CD4-positive, alpha-beta T cell treated with Interleukin-4 for 1 hour (primary cell): ENCODE results near the gene TMTC2.

Source experiments
- DNase-seq, 2 donors: peaks; one replicate each; pipeline ENCODE4 v3.0.0-alpha.2; 2020 to 2022

The TMTC2 gene

DNA sequence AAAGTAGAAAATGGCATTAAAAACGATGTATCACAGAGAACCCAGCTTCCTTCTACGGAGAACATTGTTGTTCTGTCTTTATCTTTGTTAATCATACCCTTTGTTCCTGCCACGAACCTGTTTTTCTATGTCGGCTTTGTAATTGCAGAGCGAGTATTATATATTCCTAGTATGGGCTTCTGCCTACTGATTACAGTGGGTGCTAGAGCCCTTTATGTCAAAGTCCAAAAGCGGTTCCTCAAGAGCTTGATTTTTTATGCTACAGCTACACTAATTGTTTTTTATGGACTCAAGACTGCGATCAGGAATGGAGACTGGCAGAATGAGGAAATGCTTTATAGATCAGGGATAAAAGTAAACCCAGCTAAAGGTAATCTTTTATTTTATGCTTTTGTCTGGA lies 209.6 kb downstream of the TMTC2 start:
- DNase-seq, result no peak

DNA sequence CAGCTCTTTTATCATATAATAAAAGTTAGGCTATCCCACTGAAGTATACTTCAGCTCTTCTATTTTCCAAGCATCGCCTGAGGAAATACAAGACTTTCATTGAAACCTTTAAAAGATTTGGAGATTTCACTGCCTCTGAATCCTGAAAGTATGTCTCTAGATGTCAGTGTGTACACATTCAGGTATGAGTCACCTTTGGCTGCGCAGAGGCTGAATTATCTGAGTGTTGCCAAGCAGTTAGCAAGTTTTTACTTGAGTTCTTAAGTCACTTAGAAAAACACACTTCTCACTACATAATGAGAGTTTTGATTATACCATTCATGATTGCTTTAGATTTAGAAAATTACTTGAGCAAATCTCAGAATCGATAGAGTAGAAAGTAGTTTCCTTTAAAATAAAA lies 210.3 kb downstream of the TMTC2 start:
- no peak for DNase-seq

DNA sequence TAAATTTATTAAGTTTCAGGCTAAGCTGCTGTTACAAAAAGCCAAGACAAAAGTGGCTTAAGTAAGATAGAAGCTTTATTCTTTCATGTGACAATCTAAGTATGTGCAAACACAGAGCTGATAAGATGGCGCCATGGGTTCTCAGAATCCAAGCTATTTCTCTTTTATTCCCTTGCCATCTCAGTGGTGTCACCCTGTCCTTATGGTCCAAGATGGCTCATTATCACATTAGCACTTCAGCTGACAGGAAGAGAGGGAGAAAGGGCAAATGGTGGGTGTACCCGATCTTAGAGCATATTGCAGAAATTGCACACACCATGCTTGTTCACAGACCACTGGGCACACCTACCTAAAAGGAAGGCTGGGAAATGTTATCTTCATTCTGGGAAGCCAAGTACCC lies 211.7 kb downstream of the TMTC2 start:
- no peak for DNase-seq

DNA sequence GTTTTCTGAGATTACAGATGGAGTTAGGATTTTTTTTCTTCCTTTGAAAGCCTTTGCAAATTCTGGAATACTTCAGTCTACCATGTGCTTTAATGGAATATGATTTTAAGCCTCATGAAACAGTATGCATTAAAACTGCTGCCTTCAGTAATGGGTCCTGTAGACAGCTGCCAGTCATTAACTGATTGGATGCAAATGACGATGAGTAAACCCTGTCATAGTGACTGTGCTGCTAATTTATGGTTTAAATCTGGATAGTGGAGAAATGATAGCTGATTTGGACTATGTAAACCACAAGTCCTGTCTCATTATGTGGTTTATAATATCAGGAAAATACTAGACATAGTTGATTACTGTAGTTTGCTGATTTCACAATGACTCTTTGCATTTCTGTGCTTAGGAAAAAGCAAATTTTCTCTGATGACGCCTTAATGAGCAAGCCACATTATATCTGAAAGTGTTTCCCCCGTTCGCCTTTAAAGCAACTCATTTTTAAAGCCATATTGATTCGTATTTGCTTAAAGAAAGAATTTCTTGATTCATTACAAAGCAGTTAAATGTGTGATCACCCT lies 217.6 kb downstream of the TMTC2 start:
- DNase-seq, result no peak

DNA sequence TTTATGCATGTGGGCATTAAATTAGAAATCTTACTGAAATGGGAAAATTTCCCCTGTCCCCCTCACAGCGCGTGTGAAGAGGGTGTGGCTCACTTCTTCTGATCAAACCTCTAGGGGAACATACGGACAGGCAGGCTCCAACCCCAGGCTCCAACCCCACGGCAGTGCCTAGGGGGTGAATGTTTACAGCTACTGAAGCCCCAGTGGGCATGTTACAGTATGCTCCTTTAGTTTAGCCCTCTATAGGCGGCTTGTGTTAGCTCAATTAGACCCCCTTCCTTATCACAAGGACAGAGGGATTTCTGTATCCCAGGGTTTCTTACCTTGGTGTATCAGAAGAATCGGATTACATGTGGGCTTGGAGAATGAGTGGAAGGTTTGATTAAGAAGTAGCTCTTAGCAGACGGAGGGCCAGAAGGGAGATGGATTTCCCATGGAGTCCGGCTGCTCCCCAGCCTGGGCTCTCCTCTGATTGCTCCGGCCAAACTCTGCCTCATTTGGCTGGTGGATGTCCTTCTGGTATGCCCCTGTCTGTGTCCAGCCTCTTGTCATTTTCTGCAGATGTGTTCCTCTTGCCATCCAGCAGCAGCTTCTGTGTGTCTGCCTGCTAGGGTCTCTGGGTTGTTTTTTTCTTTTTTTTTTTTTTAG lies 223.7 kb downstream of the TMTC2 start:
- DNase-seq, result no peak

DNA sequence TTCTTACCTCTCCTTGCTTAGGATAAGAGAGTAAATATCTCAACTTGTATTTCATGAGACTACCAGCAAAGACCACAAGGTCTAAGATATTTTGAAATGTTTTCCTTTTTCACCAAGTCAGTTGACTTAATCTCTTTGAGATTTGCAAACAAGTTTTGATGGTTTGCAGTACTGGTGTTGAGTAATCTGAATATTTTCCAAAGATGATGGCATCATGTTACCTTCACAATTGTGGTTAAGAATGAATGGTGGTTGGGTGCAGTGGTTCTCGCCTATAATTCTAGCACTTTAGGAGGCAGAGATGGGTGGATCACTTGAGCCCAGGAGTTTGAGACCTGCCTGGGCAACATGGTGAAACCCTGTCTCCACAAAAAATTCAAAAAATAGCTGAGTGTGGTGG lies 225.7 kb downstream of the TMTC2 start:
- DNase-seq, result no peak

DNA sequence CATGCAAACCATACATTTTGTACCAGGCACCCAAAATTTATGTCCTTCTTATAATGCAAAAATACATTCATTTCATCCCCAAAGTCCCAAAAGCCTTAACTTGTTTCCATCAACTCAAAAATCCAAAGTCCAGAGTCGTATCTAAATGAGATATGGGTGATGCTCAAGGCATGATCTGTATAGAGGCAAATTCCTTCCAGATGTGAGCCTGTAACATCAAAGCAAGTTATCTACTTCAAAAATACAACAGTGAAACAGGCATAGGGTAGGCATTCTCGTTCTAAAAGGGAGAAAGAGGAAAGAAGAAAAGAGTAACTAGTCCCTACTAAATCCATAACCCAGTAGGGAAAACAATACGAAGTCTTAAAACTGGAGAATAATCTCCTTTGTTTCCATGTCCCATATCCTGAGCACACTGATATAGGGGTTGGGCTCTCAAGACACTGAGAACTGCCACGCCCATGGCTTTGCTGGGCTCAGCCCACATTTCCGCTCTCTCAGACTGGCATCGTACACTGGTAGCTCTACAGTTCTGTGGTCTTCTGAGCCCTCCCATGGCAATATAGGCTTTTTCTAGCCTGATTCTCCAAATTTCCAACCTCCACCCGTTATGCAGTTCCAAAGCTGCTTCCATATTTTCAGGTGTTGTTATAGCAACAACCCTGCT lies 232.8 kb downstream of the TMTC2 start:
- no peak for DNase-seq

DNA sequence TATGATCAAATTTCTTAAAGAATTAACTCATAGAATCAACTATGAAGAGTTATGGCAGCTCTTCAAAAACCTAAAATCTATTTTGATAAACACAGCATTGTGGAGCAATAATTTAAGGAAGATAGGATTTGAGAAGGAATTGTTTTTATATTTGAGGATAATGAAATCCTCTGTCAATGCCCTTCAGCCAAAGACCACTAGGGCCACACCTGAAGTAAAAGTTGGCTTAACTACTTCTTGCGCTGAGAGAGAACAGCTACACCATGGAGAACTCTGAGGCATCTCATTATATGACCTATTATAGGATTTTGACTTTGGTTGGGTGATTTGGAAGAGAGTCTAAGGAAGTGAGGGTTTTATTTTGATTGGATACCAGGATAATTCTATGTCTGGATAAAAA lies 237.2 kb downstream of the TMTC2 start:
- DNase-seq, result no peak

DNA sequence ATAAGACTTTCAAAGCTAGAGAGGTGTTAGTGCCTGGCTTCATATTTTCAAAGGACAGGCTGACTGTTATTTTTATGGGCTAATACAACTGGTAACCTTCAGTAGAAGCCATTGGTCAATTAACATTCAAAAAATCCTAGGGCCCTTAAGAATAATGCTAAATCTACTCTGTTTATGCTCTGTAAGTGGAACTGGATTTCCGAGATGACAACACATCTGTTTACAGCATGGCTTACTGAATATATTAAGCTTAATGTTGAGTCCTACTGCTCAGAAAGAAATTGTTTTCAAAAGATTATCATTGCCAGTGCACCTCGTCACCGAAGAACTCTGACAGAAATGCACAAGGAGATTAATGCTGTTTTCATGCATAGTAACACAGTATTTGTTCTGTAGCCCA lies 239.9 kb downstream of the TMTC2 start:
- no peak for DNase-seq

DNA sequence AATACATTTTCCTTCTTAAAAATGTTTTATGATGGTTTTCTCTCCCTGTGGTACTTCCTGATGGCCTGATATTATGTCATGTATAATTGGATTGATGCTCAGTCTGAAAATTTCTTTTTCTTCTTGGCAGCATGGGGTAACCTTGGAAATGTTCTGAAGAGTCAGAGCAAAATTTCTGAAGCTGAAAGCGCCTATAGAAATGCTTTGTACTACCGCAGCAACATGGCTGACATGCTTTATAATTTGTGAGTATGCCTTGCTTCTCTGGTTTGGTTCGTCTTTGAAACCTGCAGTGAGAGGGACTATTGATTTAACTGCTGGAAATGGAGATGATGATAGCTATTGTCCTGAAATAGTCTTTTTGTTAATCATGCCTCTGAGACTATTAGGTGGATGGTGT lies 243.6 kb downstream of the TMTC2 start:
- no peak for DNase-seq

DNA sequence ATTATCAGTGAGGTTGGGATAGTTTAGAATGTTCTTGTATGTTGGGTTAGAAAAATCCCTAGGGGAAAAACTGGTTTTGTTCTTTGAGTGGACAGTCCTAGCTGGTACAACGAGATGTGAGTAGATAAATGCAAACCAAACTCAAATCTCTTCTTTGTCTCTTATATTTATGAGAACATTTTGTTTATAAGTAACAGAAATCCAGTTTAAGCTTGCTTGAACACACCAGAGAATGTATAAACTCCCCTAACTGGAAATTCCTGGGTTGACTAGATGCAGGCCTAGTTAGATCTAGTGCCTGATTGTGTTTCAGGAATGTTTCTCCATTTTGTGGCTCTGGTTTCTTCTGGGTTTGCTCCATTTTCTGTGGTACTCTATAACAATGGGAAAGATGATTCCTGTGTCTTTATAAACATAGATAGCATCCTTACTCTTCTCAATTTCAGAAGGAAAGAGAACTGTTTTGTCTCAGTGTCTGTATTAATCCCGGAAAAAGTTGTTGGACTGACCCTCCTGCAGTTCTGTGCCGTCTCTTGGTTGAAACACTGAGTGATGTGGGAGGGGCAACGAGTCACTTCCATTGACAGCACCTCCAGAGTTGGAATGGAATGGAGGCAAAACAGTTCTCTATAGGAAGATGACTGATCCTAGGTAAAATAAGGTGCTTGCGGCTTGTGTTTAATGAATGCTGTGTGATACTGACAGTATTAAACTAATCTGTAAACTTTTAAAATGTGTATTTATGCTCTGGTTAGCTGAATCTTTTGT lies 244.8 kb downstream of the TMTC2 start:
- no peak for DNase-seq

DNA sequence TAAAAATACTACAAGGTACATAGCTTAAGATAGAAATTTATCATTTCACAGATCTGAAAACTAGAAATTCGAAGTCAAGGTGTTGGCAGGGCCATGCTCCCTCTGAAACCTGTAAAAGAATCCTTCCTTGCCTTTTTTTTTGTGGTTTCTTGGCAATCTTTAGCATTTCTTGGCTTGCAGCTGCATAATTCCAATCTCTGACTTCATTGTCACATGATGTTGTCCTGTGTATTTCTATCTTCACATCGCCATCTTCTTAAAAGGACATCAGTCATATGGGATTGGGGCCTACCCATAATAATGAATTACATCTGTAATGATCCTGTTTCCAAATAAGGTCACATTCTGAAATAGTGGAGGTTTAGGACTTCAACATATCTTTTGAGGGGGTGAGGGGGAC lies 250.4 kb downstream of the TMTC2 start:
- no peak for DNase-seq

DNA sequence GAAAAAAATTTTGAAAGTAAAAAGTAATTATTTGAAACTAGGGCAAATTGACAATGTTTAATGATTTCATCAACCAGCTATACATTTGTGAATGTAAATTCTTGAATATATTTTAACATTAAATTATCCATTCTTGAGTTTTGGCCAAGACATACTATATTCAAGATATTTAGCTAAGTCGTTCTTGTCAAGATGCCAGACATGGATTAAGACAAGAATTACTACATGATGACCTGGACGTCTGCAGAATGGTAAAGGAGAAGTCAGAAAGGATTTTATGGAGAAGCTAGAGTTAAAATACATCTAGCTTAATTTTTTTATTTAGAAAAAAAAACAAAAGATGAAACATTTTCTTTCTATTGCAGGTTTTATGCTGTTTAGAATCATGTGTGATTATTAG lies 255.8 kb downstream of the TMTC2 start:
- no peak for DNase-seq

DNA sequence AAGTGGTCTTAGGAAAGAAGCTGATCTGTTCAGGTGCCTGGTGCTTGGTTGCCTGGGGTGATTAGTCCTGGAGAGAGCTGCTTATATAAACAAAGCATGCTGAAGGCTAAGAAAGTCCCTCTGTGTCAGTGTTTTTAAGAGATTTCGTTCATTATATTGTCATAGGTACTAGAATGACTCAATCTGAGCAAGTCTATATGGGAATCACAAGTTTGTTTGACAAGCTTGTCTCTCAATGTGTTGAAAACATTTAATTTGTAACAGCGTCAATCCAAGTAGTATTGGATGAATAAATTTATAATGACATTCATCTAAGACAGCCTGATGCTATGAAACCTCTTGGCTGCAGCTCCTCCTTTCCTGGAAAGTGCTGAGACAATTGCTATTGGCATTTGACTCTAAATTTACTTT lies 256.3 kb downstream of the TMTC2 start:
- DNase-seq, result no peak

DNA sequence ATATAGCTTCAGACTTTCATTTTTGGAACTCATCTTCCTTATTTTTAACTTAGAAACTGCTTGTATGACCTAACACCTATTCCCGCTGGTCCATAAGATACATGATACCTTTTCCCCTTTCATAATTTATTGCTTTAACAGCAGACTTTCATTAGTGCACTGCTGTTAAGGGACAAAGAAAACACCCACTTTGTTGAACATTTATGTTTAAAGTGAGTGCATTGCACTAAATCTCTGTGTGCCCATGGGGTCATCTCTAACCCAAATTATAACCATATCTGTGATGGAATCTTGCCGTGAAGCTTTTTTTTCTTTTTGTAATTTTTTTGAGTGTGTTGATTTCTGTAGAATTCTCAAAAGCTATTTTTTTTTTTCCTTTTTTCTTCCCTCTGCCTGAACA lies 261.8 kb downstream of the TMTC2 start:
- DNase-seq, result no peak

DNA sequence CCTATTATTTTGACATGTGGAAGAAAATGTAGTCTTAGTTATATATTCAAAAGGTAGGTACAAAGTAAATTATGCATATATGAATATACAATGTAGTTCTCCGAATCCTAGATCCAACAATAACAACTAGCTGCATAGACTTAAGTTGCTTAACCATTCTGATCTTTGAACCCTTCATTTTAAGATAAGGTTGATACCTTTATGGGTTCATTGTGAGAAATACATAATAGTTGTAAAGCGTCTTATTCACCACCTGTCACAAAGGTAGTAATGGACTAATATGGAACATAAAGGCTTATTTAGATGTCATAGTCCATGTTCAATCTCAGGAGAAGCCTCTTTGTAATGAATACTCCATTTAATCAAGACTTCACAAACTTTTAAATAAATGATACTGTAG lies 263.6 kb downstream of the TMTC2 start:
- DNase-seq, result no peak

DNA sequence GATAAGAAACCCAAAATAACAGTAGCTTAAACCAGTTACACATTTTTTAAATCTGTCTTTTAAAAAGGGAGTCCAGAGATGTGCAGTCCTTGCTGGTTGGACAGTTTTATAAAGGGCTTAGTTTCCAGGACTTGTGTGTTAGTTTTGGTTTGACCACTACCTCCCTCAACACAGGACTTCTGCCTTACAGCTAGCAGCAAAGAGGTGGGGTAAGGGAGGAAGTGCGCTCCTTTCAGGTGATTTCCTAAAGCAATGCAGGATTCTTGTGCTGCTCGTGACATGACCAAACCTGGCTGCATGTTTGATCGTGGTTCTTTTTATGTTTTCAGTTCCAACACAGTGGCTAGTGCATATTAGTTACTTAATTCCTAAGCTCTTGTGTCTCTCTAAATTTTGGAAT lies 266.2 kb downstream of the TMTC2 start:
- no peak for DNase-seq

DNA sequence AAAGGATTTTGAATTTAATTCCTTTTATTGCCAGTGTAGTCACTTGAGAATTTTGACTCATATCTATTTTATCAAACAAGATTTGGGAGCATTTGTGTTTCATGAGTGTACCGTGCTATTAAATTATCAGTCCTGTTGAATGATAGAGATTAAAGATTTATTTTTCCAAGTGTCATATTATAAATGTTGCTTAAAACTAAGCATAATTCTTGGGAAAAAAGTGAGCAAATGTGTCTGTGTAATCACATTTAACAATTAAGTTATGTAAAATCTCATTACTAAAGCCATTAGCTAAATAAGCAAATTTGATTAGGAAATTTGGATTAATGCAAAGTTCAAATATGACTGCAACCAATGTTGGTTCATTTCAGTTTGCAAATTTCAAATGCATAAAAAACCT lies 266.7 kb downstream of the TMTC2 start:
- no peak for DNase-seq

DNA sequence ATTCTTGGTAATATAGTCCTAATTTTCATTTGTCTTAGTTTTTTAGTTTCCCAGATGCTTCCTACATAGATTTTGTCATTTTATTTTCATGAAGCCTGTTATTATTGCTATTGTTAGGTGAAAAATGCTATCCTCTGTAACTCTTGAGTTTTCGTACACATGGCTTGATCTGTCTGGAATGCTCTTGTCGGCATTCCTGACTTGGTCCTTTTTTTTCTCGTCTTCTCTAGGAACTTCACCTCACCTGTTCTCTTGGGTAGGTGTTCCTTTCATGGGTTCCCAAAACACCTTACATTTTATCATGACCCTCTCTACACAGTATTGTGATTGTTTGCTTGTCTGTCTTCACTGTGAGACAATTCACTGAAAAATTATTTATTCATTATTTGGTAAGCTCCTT lies 267.4 kb downstream of the TMTC2 start:
- no peak for DNase-seq

DNA sequence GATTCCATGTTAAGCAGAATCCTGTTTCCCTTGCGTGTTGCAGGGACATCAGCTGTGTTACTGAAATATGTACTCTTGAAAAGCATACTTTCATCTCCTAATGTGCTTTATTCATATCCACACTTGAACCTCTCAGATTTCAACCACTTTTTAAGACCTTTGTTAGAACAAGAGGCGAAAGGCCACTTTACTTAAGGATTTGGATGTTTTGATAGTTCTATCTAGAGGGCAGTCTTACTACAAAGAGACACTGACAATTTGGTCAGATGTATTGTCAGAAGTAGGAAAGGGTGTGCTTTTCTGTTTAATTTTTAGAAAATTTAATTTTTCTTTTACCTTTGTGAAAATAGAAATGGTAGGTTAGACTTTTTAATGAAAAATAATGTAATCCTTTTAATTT lies 267.9 kb downstream of the TMTC2 start:
- DNase-seq, result no peak

DNA sequence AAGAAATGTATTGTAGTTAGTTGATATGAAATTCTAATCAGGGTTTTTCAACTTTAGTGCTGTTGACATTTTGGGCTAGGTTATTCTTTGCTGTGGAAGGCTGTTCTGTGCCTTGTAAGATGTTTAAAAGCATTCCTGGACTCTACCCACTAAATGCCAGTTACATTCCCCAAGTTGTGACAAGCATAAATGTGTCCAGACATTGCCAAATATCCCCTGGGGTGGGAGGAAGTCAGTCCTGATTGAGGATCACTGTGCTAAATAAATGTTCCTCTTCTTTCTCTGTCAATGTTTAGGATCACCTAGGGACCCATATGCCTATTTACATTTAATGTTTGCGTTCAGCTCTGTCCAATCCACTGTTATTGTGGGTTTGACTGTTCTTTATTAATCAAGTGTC lies 268.3 kb downstream of the TMTC2 start:
- no peak for DNase-seq

DNA sequence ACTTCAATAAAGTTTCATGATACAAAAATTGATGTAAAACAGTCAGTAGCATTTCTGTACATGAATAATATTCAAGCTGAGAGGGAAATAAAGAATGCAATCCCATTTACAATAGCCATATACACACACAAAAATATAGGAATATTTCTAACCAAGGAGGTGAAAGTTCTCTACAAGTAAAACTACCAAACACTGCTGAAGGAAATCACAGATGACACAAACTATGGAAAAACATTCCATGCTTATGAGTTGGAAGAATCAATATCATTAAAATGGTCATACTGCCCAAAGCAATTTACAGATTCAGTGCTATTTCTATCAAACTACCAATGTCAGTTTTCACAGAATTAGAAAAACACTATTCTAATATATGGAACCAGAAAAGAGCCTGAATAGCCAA lies 272.3 kb downstream of the TMTC2 start:
- DNase-seq, result no peak

DNA sequence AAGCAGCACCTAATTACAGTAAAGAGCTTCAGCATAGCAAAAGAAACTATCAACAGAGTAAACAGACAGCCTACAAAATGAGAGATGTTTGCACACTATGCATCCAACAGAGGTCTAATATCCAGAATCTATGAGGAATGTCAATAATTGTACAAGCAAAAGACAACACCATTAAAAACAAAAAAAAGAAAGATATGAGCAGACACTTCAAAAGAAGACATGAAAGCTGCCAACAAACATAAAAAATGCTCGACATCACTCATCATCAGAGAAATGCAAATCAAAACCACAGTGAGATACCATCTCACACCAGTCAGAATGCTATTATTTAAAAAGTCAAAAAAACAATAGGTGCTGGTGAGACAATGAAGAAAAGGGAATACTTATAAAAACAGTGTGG lies 273.1 kb downstream of the TMTC2 start:
- no peak for DNase-seq

DNA sequence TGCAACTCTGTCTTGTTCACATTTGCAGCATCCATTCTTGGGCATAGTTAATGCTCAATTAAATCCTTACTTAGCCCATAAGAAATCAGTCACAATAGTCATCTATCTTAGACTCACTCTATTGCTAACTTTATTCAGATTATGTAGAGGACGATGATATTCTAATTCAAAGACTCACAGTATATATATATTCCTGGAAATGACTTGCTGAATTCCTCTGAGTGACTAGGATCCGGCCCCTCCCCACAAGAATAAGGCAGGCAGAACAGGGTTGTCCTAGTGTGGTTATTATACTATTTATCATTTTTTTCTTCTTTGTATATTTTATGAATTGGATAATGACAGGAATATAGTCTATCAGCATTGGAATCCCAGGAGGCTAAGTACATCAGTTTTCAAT lies 275.1 kb downstream of the TMTC2 start:
- no peak for DNase-seq
